ENCODE measurements around the gene SERPINC1.
"Not testable (repeated sequence)": the region's sequence is repeated elsewhere in the genome, so short reads cannot be mapped to it uniquely, and the experiment has no call there.

Gene SERPINC1

DNA sequence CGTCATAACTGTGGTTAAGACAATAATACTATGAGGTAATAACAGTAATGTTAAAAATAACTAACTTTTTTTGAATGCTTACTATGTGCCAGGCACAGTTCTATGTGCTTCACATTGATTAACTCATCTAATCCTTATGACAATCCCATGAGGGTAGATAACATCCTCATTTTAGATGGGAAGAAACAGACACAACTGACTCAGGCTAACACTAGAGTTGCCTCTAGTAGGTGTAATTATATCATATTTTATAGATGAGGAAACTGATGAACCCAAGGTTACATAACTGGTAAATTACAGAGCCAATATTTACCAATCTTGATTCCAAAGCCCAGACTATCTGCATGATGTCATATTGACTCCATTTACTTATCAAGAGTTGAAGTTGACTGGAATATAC is 23.5 kb downstream of the SERPINC1 start:
- no peak for DNase-seq (ENCODE audit: low read depth, low spot score)

DNA sequence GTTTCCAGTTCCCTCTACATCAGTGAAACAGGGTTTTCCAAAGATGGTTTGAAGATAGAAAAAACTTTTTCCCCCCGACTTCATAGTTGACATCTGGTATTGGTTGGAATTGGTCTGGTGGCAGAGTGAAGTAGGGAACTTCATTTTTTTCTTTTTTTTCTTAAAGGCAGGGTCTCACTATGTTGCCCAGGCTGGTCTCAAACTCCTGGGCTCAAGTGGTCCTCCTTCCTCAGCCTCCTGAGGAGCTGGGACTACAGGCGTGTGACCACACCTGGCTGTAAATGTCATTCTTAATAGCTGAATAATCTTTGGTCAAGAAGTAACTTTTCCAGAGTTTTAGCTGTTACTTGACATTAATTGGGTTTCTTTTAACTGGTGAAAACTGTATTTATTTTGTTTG is 27.2 kb downstream of the SERPINC1 start:
- no peak for DNase-seq (ENCODE audit: low read depth, low spot score)

DNA sequence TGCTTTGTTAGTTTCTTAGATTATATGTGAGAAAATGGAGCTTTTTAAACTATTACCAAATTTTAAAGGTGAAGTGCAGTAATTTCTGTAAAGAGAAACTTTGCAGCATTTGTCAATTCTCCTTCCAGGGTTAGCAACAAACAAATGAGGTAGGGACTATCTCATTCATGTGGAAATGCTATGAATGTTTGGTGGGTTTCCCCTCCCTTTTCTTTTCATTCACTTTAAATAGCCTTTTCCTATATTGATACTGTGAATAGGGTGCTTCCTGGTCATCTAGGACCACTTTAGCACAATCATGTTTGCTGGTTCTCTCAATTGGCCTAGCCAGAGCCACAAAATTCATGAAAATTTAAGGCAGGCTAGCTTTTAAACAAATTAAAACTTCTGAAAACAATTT is 28.4 kb downstream of the SERPINC1 start:
- DNase-seq (ENCODE audit: low read depth, low spot score) = no peak

DNA sequence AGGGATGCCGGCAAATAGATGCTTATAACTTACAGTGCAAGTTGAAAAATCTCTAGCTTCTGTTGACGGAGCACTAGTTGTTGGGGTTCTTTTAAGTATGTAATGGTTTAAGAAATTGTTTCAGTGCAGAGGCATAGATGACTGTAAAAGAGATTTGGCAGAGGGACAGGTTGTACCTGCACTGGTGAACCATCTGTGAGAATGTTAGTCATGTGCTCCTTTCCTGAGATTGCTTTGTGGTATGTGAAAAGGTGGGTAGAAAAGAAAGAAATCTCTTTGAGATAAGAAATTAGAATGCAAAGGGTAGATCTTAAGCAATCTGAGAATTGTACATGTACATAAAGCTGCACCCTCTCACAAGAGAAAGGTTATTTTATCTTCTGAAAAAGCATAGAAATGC is 29.5 kb downstream of the SERPINC1 start:
- no peak for DNase-seq (ENCODE audit: low read depth, low spot score)

DNA sequence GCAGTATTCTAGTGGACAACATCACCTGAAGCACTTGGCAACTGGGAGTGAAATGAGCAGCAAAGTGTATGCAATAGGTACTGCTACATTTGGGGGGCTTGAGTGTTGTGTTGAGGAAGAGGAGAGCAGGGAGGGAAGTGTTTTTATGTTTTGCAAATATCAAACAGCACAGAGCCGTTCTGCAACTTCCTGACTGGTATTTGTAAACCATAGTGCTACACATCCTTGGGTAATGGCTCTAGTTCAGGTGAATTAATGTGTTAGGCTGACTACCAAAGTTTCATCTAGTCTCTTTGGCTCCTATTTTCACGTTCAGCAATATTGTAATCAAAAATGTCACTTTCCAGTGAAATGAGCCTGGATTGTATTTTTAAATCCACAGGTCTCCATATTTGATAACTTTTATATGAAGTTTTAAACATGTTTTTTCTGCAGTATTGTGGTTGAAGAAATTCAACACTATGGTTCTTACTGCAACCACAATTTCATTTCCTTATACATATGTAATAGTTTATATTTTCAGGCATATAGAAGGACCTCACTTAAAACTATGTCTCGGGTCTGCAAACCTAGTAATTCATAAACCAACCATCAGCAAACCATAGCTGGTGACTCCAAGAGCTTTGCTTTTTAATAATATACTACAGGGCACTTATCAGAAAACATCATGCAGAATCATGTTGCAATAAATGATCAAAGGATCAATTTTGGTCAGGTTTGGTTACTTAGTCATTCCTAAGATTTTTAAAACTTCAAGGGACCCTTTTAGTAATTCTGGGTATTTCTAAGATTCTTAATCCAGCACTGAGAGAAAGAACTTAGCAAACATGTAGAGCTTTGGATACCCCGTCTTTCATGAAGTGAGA is 30.1 kb downstream of the SERPINC1 start:
- no peak for DNase-seq (ENCODE audit: low read depth, low spot score)

DNA sequence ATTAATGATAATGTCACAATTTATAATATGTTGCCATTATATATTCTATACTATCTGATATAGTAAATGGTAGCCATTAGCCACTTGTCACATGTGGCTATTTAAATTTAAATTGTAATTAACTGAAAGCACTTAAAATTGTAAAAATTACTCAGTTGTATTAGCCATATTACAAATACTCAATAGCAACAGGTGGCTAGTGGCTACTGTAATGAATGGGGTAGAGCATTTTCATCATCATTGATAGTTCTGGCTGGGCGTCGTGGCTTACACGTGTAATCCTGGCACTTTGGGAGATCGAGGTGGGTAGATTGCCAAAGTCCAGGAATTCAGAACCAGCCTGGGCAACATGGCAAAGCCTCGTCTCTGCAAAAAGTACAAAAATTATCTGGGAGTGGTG is 32.4 kb downstream of the SERPINC1 start:
- DNase-seq (ENCODE audit: low read depth, low spot score) = no peak

DNA sequence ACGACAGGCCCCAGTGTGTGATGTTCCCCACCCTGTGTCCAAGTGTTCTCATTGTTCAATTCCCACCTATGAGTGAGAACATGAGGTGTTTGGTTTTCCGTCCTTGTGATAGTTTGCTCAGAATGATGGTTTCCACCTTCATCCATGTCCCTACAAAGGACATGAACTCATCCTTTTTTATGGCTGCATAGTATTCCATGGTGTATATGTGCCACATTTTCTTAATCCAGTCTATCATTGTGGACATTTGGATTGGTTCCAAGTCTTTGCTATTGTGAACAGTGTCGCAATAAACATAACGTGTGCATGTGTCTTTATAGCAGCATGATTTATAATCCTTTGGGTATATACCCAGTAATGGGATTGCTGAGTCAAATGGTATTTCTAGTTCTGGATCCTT is 36.0 kb downstream of the SERPINC1 start:
- DNase-seq (ENCODE audit: low read depth, low spot score) = not testable (repeated sequence)

DNA sequence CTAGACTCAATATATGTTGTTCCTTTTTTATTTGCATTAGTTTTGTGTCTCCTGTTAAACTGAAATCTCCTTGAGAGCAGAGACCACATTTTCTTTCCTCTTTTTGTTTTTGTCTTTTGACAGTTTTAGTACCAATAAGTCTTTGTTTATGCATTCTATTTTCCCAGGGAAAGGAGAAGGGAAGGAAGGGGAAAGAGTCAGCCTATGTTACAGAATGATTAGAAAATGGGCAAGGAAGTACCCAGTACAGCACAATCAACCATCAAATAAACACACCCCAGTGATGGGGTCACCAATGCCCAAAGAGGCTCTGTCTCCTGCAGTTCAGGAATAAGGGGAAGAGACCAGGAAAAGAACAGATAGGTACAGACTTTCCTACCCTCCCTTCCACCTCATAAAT is 38.9 kb downstream of the SERPINC1 start:
- no peak for DNase-seq (ENCODE audit: low read depth, low spot score)

DNA sequence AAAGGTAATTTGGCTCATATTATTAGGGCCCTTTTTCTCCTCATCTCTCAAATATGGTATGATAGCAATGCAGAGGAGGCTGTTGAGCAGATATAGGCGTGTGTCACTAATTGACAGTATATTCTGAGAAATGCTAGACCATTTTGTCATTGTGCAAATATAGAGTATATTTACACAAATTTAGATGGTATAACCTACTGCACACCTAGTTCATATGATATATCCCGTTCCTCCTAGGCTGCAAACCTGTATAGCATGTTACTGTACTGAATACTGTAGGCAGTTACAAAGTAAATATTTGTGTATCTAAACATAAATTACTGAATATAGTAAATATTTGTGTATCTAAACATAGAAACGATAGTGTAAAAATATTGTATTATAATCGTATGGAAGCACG is 40.4 kb downstream of the SERPINC1 start:
- DNase-seq (ENCODE audit: low read depth, low spot score) = no peak

DNA sequence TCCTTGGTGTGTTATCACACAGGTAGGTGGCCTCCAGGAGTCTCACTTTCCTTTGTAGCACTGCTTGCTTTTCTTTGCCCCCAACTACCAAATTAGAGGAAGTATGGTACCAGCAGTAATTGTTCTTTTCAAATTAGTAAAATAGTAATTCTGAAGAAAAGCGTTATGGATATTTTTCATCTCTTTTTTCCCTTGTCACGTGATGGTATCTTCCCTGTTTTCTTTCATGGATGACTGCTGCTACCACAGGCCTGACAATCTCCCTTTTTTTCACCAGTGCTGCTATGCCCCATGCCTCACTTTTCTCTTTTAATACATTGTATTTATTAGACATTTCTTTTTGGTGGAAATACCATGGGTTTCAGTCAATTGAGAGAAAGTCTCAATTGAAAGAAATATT is 45.6 kb downstream of the SERPINC1 start:
- no peak for DNase-seq (ENCODE audit: low read depth, low spot score)

DNA sequence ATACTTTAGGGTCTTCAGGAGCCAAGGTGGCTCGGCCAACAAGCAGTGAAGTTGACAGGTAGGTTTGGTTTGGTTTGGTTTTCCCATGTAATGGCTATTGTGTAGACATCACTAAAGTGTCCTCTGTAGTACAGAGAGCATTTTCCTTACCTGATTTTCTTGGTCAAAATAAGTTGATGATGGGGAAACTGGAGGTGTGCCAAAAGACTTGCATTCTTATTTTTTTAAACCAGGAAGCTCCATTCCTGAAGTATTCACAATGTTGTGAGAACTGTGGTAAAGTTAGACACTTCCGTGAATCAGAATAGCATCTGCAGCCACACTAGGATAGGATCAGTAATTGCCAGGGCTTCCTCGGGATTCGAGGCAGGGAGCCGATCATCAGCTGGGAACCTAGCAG is 46.0 kb downstream of the SERPINC1 start:
- no peak for DNase-seq (ENCODE audit: low read depth, low spot score)

DNA sequence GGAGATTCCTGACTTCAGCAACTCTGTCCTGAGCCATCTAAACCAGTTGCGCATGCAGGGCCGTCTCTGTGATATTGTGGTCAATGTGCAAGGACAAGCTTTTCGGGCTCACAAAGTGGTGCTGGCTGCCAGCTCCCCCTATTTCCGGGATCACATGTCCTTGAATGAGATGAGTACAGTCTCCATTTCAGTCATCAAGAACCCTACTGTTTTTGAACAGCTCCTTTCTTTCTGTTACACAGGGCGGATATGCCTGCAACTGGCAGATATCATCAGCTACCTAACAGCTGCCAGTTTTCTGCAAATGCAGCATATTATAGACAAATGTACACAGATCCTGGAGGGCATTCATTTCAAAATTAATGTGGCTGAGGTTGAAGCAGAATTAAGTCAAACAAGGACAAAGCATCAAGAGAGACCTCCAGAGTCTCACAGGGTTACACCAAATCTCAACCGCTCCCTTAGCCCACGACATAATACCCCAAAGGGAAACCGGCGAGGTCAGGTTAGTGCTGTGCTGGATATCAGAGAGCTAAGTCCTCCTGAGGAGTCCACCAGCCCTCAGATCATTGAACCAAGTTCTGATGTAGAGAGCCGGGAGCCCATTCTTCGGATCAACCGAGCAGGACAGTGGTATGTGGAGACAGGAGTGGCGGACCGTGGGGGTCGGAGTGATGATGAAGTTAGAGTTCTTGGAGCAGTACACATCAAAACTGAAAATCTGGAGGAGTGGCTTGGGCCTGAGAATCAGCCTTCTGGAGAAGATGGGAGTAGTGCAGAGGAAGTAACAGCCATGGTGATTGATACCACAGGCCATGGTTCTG is 46.7 kb downstream of the SERPINC1 start:
- no peak for DNase-seq (ENCODE audit: low read depth, low spot score)

DNA sequence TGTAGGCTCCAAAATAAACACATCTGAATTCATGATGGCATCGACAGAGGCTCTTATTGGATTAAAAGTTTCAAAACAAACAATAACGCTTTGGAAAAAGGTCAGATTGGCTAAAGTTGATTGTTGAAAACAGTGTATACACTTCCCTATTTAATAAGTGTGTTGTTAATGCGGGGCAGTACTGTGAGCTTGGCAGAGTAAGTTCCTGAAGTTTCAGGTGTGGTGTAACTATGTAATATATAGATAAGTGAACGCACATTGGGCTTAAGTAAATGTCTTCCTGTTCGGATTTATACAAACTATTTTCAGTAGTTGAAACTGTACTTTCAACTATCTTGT is 48.1 kb downstream of the SERPINC1 start:
- no peak for DNase-seq (ENCODE audit: low read depth, low spot score)

DNA sequence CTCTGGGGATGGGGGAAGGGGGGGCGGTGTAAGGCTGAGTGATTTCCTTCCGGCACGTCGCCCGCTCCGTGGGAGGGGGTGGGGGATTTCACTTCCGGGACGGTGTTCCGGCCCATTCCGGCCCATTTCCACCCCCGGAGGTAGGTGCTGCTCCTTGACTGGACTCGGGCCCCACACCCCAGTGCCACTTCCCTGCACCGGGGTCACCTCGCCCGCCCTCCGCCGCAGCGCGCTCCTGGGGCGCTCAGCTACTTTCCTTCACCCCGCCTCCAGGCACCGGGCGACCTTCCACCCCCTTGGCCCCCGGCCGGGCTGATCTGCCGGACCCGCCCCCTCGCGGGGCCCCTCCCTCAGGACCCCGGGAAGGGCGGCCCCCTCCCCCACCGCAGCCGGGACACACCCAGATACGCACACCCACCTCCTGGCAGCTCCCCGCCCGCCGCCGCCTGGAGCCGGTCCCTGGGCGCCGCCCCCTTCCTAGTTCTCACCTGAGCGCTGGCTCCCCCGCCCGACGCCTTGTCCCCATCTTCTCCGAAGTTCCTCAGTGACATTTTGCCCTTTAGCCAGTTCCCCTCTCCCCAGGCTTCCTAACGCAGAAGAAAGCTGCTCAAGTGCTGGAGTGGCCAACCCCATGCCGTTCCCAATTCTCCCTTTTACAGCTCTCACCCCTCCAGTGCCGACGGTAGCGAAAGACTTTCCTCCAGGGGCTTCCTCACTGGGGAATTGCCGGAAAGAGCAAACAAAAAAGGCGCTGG is 48.7 kb downstream of the SERPINC1 start, which contains the start of gene ZBTB37:
Gene ZBTB37 (plus strand): TSS at position 115 of the 755 bp plus-strand sequence. CDS start 1,846 bp downstream, outside the sequence.
- DNase-seq (ENCODE audit: low read depth, low spot score) = no peak

DNA sequence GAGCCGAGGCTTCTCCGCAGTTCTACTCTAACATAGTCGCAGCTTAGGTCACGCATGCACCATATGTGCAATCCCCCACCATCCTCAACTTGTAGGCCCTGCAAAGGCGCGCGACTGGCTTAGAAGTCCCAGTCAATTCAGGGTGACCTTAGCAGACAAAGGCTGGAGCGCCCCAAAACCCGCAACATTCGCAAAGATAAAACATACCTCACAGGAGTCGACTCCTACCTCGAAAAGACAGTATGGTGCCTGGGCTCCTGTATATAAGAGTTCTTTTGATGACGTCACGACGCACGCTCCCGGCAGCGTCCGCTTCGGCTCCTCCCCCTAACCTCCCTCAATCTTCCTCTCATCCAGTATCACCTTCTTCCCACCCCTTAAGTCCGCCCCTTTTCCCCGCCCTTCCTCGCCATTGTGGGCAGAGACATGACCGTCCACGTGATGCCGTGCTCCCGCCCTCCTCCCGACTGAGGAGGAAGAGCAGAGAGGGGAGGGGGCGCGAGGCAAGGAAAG is 49.3 kb downstream of the SERPINC1 start, which contains the start of gene GAS5:
Gene GAS5 (minus strand): TSS at position 237 of the 513 bp plus-strand sequence.
- peak; percentile 100 for DNase-seq (ENCODE audit: low read depth, low spot score)

DNA sequence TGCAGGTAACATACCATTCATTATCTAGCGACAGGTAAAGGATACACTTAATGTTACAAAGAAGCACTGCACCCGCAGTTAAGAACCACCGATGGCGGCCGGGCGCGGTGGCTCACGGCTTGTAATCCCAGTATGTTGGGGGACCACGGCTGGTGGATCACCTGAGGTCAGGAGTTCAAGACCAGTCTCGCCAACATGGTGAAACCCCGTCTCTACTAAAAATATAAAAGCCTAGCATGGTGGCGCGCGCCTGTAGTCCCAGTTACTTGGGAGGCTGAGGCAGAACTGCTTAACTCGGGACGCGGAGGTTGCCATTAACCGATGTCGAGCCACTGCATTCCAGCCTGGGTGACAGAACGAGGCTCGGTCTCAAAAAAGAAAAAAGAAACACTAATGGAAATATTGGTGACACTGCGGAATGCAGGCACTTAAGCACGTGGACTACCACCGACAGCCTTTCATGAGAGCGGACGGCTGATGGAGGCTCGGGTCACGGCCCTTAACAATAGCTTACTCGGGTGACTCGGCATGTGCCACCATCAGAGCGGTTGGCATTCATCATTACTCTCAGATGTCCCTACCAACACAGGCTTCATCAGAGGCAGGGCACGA is 49.9 kb downstream of the SERPINC1 start:
- peak; percentile 26 for DNase-seq (ENCODE audit: low read depth, low spot score)

DNA sequence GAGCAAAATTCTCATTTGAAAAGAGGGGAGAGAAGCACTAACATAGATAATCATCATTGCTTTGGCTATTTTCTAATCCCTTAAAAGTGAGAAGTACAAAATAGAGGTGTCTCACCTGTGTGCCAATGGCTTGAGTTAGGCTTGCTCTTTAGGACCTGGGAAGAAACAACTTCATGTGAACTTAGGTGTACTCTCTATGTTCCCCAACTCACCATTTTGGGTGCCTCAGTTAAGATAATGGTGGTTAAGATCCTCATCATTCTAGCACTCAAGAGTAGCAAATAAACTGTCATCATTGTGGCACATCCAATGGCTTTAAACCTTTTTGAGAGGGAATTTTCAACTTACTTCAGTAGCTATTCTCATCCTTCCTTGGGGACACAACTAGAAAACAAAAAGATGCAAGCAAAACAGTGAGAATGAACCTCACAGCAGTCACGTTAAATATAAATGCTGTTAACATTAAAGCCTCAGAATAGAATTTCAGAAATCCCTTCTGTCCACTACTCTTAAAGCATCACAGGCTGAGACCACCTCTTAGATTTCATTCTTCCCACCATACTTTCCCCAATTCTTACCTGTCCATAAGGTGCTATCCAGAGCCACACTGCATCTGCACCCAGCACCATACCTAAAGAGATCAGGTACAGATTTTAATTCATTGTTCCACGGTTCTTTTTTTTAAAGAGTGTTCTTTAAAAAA is 50.6 kb downstream of the SERPINC1 start:
- no peak for DNase-seq (ENCODE audit: low read depth, low spot score)

DNA sequence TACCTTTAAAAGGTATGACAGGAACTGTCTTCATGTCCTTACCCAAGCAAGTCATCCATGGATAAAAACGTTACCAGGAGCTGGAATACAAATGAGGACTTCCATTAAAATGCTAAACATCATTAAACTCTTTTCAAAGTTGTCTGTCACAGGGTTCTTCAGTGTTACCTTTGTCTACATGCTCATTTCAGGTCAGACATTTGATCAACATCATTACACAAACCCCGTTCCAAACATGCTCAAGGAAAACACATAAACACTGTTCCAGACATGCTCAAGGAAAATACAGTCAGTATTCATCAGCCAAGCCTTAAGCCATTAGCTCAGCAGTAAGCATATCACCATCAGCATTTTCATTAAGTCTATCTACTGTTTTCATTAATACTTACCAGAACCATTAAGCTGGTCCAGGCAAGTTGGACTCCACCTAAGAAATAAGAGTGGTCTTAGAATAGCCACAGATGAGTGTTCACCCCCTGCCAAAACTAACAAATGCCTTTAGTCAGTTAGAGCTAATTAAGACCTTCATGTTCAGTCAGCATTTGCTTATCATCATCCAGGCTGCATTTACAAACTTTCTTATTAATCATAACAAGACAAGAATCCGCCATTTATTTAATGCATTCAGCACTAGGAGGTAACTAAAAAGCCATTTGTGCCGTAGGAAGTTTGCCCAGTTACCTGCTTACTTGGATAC is 51.5 kb downstream of the SERPINC1 start:
- DNase-seq (ENCODE audit: low read depth, low spot score) = no peak

DNA sequence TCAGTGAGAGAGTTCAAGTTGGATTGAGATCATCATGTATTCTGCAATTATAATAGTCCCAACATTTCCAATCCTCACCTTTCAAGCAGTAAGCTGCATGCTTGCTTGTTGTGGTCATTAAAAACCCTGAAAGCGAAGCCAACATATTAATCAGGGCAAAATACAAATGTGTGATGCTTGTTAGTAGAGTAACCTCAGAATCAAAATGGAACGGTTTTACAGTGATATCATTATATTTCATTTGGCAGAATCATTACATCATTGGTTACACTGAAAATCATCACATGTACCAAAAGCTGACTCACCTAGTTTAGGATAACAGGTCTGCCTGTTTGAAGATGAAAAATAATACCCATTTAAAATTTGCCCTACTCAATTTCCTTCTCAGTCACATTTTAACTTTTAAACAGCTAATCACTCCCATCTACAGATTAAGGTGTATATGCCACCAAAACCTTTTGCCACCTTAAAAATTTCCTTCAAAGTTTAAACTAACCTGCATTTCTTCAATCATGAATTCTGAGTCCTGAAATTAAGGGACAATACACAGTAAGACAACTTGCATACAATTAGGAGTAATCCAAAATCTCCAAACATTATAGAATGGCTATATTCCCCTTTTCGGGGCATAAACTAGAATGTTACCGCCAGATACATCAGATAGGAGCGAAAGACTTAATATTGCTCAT is 52.8 kb downstream of the SERPINC1 start:
- DNase-seq (ENCODE audit: low read depth, low spot score) = no peak
